B cell (primary cell): ENCODE data around the gene EVL. TPM values are rescaled to one million over a fixed set of nuclear protein-coding genes. Genes with fewer than 3 reads are reported as not detected.

ENCODE experiments used
- ATAC-seq: fragments of 200-7000 bp; cut with Tn5 transposase; one replicate; pipeline ENCODE4 v1.10.0; 2021; ENCODE audit warnings: low read depth, mild to moderate bottlenecking, moderate number of reproducible peaks, moderate library complexity
- CTCF ChIA-PET: fragments of 350-600 bp; sonication (Branson Sonifier 250); formaldehyde crosslinking; loops from one replicate; lab custom pipeline; 2021; ENCODE audit warnings: antibody characterized with exemption, inconsistent platforms; lab: Charles Lee
- POLR2A ChIA-PET: fragments of 350-600 bp; sonication (Branson Sonifier 250); formaldehyde crosslinking; loops from one replicate; lab custom pipeline; 2021; ENCODE audit warnings: antibody characterized with exemption; lab: Charles Lee
- DNase-seq: peaks from one replicate; pipeline ENCODE4 v3.0.0; 2013
- H2AFZ ChIP-seq: 2 replicates; pipeline ENCODE4 v1.6.1; 2012; ENCODE audit warnings: mild to moderate bottlenecking, low read depth, low read length; ENCODE audit not compliant: insufficient read depth, poor library complexity, severe bottlenecking
- H3K27ac ChIP-seq, 2 donors: 1 replicate in 1 of 2; 2 replicates in 1 of 2; pipeline ENCODE4 v1.5.1; 2012 to 2013; ENCODE audit warnings: low read length in 2 of 2, mild to moderate bottlenecking in 2 of 2, moderate library complexity in 1 of 2
- H3K27me3 ChIP-seq, 4 experiments: fragments of 200-600 bp in 1 of 4; sonication (generic) in 1 of 4; replicated peaks in 1 of 4; 1 replicate in 2 of 4; 2 replicates in 2 of 4; pipeline versions ENCODE4 v1.6.1 to v1.7.0; 2013 to 2016; ENCODE audit warnings: low read length in 3 of 4, mild to moderate bottlenecking in 2 of 4, mixed read lengths in 1 of 4, moderate library complexity in 1 of 4; ENCODE audit not compliant: insufficient read depth in 4 of 4, control insufficient read depth in 3 of 4; ENCODE audit errors: control extremely low read depth in 1 of 4
- H3K36me3 ChIP-seq, 2 experiments: replicated peaks in 1 of 2; 1 replicate in 1 of 2; 2 replicates in 1 of 2; pipeline versions ENCODE4 v1.6.1 to v1.7.1; 2013; ENCODE audit warnings: low read length in 1 of 2; ENCODE audit not compliant: insufficient read depth in 2 of 2, control insufficient read depth in 1 of 2; ENCODE audit errors: control extremely low read depth in 1 of 2, extremely low read depth in 1 of 2
- H3K4me1 ChIP-seq, 2 donors: fragments of 200-600 bp in 1 of 2; sonication (generic) in 1 of 2; 1 replicate in 1 of 2; 2 replicates in 1 of 2; pipeline versions ENCODE4 v1.5.1 to v1.6.1; 2013 to 2017; ENCODE audit warnings: low read length in 2 of 2; ENCODE audit not compliant: control insufficient read depth in 2 of 2, insufficient read depth in 2 of 2
- H3K4me2 ChIP-seq: replicated peaks from 2 replicates; pipeline ENCODE3; 2012; ENCODE audit warnings: mild to moderate bottlenecking, low read depth, low read length; ENCODE audit not compliant: poor library complexity, severe bottlenecking
- H3K4me3 ChIP-seq, 5 experiments: fragments of 200-600 bp in 1 of 5; sonication (generic) in 1 of 5; 1 replicate in 3 of 5; 2 replicates in 2 of 5; pipeline versions ENCODE4 v1.5.1 to v1.7.0; 2011 to 2016; ENCODE audit warnings: low read length in 4 of 5, mild to moderate bottlenecking in 4 of 5, low read depth in 2 of 5, control low read depth in 1 of 5, moderate library complexity in 1 of 5; ENCODE audit not compliant: insufficient read depth in 1 of 5; ENCODE audit errors: control extremely low read depth in 1 of 5, extremely low read depth in 1 of 5
- H3K79me2 ChIP-seq: fragments of 200-600 bp; sonication (generic); one replicate; pipeline ENCODE4 v1.6.0; 2016; ENCODE audit warnings: low read length; ENCODE audit not compliant: control insufficient read depth, insufficient read depth
- H3K9ac ChIP-seq: fragments of 200-600 bp; sonication (generic); 2 replicates; pipeline ENCODE4 v1.6.1; 2017; ENCODE audit warnings: mild to moderate bottlenecking, low read length, moderate library complexity
- H3K9me3 ChIP-seq, 3 donors: one replicate each; pipeline versions ENCODE4 v1.6.1 to v1.7.1; 2013; ENCODE audit warnings: low read length in 2 of 3; ENCODE audit not compliant: control insufficient read depth in 2 of 3, insufficient read depth in 1 of 3; ENCODE audit errors: control extremely low read depth in 1 of 3
- H4K20me1 ChIP-seq: 2 replicates; pipeline ENCODE4 v1.6.0; 2012; ENCODE audit warnings: mild to moderate bottlenecking, low read length; ENCODE audit not compliant: insufficient read depth, control insufficient read depth, poor library complexity, severe bottlenecking
- H3K27ac Mint-ChIP-seq: one replicate; pipeline ENCODE4 v1.8.0; 2021; ENCODE audit warnings: mixed read lengths
- H3K27me3 Mint-ChIP-seq: one replicate; pipeline ENCODE4 v1.8.0; 2021; ENCODE audit warnings: mixed read lengths
- H3K4me1 Mint-ChIP-seq: one replicate; pipeline ENCODE4 v1.8.0; 2021; ENCODE audit warnings: mixed read lengths
- H3K4me3 Mint-ChIP-seq: one replicate; pipeline ENCODE4 v1.8.0; 2021; ENCODE audit warnings: mixed read lengths
- H3K9me3 Mint-ChIP-seq: one replicate; pipeline ENCODE4 v1.8.0; 2022; ENCODE audit warnings: mixed read lengths; ENCODE audit not compliant: insufficient read depth
- EZH2 ChIP-seq: IDR thresholded peaks from 2 replicates; pipeline ENCODE4 v1.6.1; 2012; ENCODE audit warnings: borderline replicate concordance, low read depth, mild to moderate bottlenecking, moderate library complexity, low read length; ENCODE audit not compliant: insufficient read depth, poor library complexity, severe bottlenecking
- WGBS: methylation state at CpG from one replicate; pipeline ENCODE4 v1.1.5; 2013; ENCODE audit warnings: missing lambda C conversion rate; ENCODE audit not compliant: insufficient coverage; 5-methylcytosine and 5-hydroxymethylcytosine counted together
- intact Hi-C: fragments of 100-400 bp; cut with micrococcal nuclease; formaldehyde crosslinking; loops from one replicate; pipeline ENCODE4 v1.10.0; 2022
- polyA plus RNA-seq: library from polyadenylated mRNA; depleted of rRNA; stranded (reverse); fragments of >200 nt; gene quantifications from 2 replicates; pipeline ENCODE4 v1.2.3, GENCODE V29; 2012
- total RNA-seq, 2 donors: library from RNA; stranded (reverse); fragments of 120-200 nt in 1 of 2; gene quantifications; 1 replicate in 1 of 2; 2 replicates in 1 of 2; pipeline versions ENCODE4 v1.2.3 to v1.2.4, GENCODE V29; 2013 to 2022
- TF ChIP-seq, protein P1 (sequence below): fragments of 200-600 bp; IDR thresholded peaks from one replicate; pipeline ENCODE4 v1.8.0; 2022; ENCODE audit warnings: antibody characterized with exemption, mild to moderate bottlenecking

EVL gene
- total and polyA plus RNA-seq, 2 donors (not counting 1 experiment from before 2014, with no cell fraction given), result 486 to 892 TPM

DNA sequence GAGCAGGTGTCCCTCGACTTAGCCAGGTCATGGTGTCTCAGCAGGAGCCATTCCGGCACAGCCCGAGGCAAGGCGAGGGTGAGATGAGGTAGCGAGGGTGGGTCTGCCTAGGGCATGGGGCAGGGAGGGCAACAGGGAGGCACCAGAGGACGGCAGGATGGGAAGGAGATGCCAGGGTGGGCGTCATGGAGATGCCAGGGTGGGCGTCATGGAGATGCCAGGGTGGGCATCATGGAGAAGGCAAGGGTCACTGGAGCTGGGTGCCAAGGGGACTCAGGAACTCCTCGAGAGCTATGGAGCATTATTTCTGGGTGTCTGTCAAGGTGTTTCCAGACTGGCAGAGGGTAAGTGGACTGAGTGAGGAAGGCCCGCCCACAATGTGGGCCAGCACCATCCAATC is 86.9 kb downstream of the EVL start:
- intact Hi-C loops, result no loop called here
- Mint-ChIP-seq H3K4me1 (peaks cover 26% of the 10 kb centered on the region), H3K4me3 (no peak overlapping the region), H3K27me3 (no peaks in the 10 kb centered on the region), H3K9me3 (peaks cover 5% of the 10 kb centered on the region), H3K27ac (no peak overlapping the region)
- no peak overlapping the region for H2AFZ ChIP-seq
- no peaks in the 10 kb centered on the region for H3K36me3 ChIP-seq
- ChIA-PET POLR2A (no interaction called here), CTCF (interaction anchor here (1.7 kb wide), 1 partner anchor 44 kb away, joined by 5 read pairs; no protein-coding TSS in a partner anchor)
- no peak for ATAC-seq
- TF ChIP-seq EZH2, result no peak
- TF ChIP-seq, protein P1, sequence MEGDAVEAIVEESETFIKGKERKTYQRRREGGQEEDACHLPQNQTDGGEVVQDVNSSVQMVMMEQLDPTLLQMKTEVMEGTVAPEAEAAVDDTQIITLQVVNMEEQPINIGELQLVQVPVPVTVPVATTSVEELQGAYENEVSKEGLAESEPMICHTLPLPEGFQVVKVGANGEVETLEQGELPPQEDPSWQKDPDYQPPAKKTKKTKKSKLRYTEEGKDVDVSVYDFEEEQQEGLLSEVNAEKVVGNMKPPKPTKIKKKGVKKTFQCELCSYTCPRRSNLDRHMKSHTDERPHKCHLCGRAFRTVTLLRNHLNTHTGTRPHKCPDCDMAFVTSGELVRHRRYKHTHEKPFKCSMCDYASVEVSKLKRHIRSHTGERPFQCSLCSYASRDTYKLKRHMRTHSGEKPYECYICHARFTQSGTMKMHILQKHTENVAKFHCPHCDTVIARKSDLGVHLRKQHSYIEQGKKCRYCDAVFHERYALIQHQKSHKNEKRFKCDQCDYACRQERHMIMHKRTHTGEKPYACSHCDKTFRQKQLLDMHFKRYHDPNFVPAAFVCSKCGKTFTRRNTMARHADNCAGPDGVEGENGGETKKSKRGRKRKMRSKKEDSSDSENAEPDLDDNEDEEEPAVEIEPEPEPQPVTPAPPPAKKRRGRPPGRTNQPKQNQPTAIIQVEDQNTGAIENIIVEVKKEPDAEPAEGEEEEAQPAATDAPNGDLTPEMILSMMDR, result no peak
- no peaks in the 10 kb centered on the region for H4K20me1 ChIP-seq
- no peak overlapping the region for H3K4me3 ChIP-seq
- WGBS, result 89% methylated on average over 7 of the region's 10 CpGs
- no peaks in the 10 kb centered on the region for H3K27me3 ChIP-seq
- DNase-seq, result no peak
- H3K79me2 ChIP-seq, result no peaks in the 10 kb centered on the region
- H3K27ac ChIP-seq, result no peak overlapping the region
- no peak overlapping the region for H3K9ac ChIP-seq
- H3K4me1 ChIP-seq, result peaks cover 19 to 28% of the 10 kb centered on the region in 2 donors
- no peak overlapping the region for H3K4me2 ChIP-seq
- H3K9me3 ChIP-seq, result peaks cover 0 to 31% (median 5%) of the 10 kb centered on the region in 3 donors

DNA sequence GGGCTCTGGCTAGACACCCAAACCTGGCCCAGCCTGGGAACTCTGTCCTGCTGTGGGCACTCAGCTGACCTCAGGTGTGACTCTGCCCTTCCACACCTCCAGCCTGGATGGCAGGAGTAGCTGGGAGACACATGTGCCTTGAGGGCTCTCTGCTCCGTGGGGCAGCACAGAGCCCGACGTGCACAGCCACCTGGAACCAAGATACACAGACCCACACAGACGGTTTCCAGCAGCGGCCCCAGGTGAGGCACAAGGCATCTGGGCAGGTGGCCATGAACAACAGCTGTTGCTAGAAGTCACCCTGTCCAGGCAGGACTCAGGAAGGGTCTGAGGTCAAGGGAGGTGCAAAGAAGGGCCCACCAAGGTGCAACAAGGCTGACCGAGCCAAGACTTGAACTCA is 88.3 kb downstream of the EVL start:
- ATAC-seq (no peak), DNase-seq (no peak)
- Mint-ChIP-seq H3K4me1 (peaks cover 26% of the 10 kb centered on the region), H3K27ac (peak overlapping the region; percentile 20), H3K4me3 (no peak overlapping the region), H3K9me3 (peaks cover 5% of the 10 kb centered on the region), H3K27me3 (no peaks in the 10 kb centered on the region)
- no peaks in the 10 kb centered on the region for H3K36me3 ChIP-seq
- no peaks in the 10 kb centered on the region for H3K79me2 ChIP-seq
- CTCF ChIA-PET, result interaction anchor here (0.7 to 1.2 kb wide), 4 partner anchors 10 to 226 kb away, joined by 3 to 5 read pairs (median 4); no protein-coding TSS in a partner anchor
- no peak overlapping the region for H2AFZ ChIP-seq
- intact Hi-C loops, result no loop called here
- no peak overlapping the region for H3K4me3 ChIP-seq
- no peaks in the 10 kb centered on the region for H3K27me3 ChIP-seq
- H3K4me1 ChIP-seq, result peaks cover 18 to 28% of the 10 kb centered on the region in 2 donors
- H3K9ac ChIP-seq, result no peak overlapping the region
- POLR2A ChIA-PET, result no interaction called here
- no peak overlapping the region for H3K4me2 ChIP-seq
- no peak overlapping the region for H3K27ac ChIP-seq
- TF ChIP-seq, protein P1, result no peak
- no peak for TF ChIP-seq EZH2
- peaks cover 0 to 31% (median 5%) of the 10 kb centered on the region in 3 donors for H3K9me3 ChIP-seq
- 89% methylated on average over 4 of the region's 6 CpGs for WGBS
- H4K20me1 ChIP-seq, result no peaks in the 10 kb centered on the region
